GM12874 (cell line): Measurements from ENCODE around the gene RAI14.

Experiments used
- TF ChIP-seq, protein P1 (sequence below): IDR thresholded peaks from 2 replicates; pipeline ENCODE4 v1.5.1; 2011; ENCODE audit warnings: low read depth, mild to moderate bottlenecking, control low read depth, low read length, moderate library complexity; ENCODE audit not compliant: insufficient read depth

Gene RAI14

GRCh38 chr5:34626036-34626435 lies 30.1 kb upstream of the RAI14 start:
- TF ChIP-seq, protein P1, sequence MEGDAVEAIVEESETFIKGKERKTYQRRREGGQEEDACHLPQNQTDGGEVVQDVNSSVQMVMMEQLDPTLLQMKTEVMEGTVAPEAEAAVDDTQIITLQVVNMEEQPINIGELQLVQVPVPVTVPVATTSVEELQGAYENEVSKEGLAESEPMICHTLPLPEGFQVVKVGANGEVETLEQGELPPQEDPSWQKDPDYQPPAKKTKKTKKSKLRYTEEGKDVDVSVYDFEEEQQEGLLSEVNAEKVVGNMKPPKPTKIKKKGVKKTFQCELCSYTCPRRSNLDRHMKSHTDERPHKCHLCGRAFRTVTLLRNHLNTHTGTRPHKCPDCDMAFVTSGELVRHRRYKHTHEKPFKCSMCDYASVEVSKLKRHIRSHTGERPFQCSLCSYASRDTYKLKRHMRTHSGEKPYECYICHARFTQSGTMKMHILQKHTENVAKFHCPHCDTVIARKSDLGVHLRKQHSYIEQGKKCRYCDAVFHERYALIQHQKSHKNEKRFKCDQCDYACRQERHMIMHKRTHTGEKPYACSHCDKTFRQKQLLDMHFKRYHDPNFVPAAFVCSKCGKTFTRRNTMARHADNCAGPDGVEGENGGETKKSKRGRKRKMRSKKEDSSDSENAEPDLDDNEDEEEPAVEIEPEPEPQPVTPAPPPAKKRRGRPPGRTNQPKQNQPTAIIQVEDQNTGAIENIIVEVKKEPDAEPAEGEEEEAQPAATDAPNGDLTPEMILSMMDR = no peak

- TF ChIP-seq, protein P1 = no peak
Observed at GRCh38 chr5:34626751-34627150, 29.4 kb upstream of the RAI14 start.

GRCh38 chr5:34627794-34628193 lies 28.3 kb upstream of the RAI14 start:
- TF ChIP-seq, protein P1 = no peak

DNA sequence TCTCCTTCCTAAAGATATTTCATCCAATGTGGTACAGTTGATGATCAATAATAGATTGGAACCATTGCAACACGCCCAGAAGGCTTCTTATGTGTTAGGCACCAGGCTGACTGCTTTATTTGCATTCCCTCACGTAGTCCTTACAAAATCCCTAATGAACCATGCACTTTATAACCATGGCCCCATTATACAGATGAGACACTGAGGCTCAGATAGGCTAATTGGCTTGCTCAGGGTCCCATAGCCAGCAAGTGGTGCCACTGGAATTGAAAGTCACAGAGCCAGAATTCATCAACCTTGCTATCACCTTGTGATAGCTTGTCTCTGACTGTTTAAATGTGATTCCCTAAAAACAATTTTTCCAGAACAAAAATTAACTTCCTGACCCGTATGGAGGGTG lies 27.8 kb upstream of the RAI14 start:
- TF ChIP-seq, protein P1 = no peak

- TF ChIP-seq, protein P1 = no peak
Observed at GRCh38 chr5:34630596-34630995, 25.5 kb upstream of the RAI14 start.

GRCh38 chr5:34632807-34633422 lies 23.2 kb upstream of the RAI14 start:
- TF ChIP-seq, protein P1 = no peak

- TF ChIP-seq, protein P1 = no peak
Observed at GRCh38 chr5:34639852-34640626, 16.1 kb upstream of the RAI14 start.
